ENCODE measurements around the gene CST7. TPM values are rescaled to one million over a fixed set of nuclear protein-coding genes. Genes with fewer than 3 reads are reported as not detected.

The CST7 gene
- total RNA-seq, 1 donor from 2014 or later, result 11.7 TPM

- TF ChIP-seq CTCF (IDR thresholded peaks at IDR 0.05), result no peak
- H3K4me3 ChIP-seq, result no peak overlapping the region
- H3K27me3 ChIP-seq (ENCODE audit: low read depth), result no peaks in the 10 kb centered on the region
- H3K4me1 ChIP-seq, result peaks cover 5% of the 10 kb centered on the region
- no peak for ATAC-seq
- no peak overlapping the region for H3K27ac ChIP-seq
- H3K9me3 ChIP-seq, result no peaks in the 10 kb centered on the region
- peaks cover 64% of the 10 kb centered on the region for H3K36me3 ChIP-seq
- peak; percentile 30 for DNase-seq
- intact Hi-C loops (cut with DNase I), result no loop called here
These were observed 9.7 kb downstream of the CST7 start for GRCh38 chr20:24958506-24959385.

GRCh38 chr20:24959591-24960301 is 10.7 kb downstream of the CST7 start:
- Histone ChIP-seq H3K4me3 (no peak overlapping the region), H3K27me3 (ENCODE audit: low read depth) (no peaks in the 10 kb centered on the region), H3K4me1 (no peaks in the 10 kb centered on the region), H3K9me3 (no peaks in the 10 kb centered on the region), H3K36me3 (peaks cover 74% of the 10 kb centered on the region), H3K27ac (peak overlapping the region; percentile 41)
- no peak for TF ChIP-seq CTCF (IDR thresholded peaks at IDR 0.05)
- intact Hi-C loops (cut with DNase I), result no loop called here
- DNase-seq (peak; percentile 34), ATAC-seq (no peak)

- intact Hi-C loops (cut with DNase I), result no loop called here
- Histone ChIP-seq H3K27me3 (ENCODE audit: low read depth) (no peaks in the 10 kb centered on the region), H3K27ac (peak overlapping the region; percentile 41), H3K9me3 (no peaks in the 10 kb centered on the region), H3K36me3 (peaks cover 80% of the 10 kb centered on the region), H3K4me3 (no peak overlapping the region), H3K4me1 (no peaks in the 10 kb centered on the region)
- DNase-seq, result peak; percentile 42
- no peak for ATAC-seq
- no peak for TF ChIP-seq CTCF (IDR thresholded peaks at IDR 0.05)
These were observed 11.3 kb downstream of the CST7 start for GRCh38 chr20:24960302-24960801.

GRCh38 chr20:24960861-24961260 is 11.8 kb downstream of the CST7 start:
- no peak for TF ChIP-seq CTCF (IDR thresholded peaks at IDR 0.05)
- no peaks in the 10 kb centered on the region for H3K9me3 ChIP-seq
- intact Hi-C loops (cut with DNase I), result no loop called here
- H3K4me1 ChIP-seq, result no peaks in the 10 kb centered on the region
- no peaks in the 10 kb centered on the region for H3K27me3 ChIP-seq (ENCODE audit: low read depth)
- H3K27ac ChIP-seq, result peak overlapping the region; percentile 41
- H3K36me3 ChIP-seq, result peaks cover 85% of the 10 kb centered on the region
- DNase-seq, result no peak
- no peak overlapping the region for H3K4me3 ChIP-seq
- ATAC-seq, result peak in 1 of 2 donors; percentile 31

- Histone ChIP-seq H3K27ac (no peak overlapping the region), H3K9me3 (no peaks in the 10 kb centered on the region), H3K4me1 (no peaks in the 10 kb centered on the region), H3K36me3 (peaks cover 89% of the 10 kb centered on the region), H3K4me3 (no peak overlapping the region), H3K27me3 (ENCODE audit: low read depth) (no peaks in the 10 kb centered on the region)
- DNase-seq, result peak; percentile 14
- no peak for TF ChIP-seq CTCF (IDR thresholded peaks at IDR 0.05)
- no peak for ATAC-seq
- intact Hi-C loops (cut with DNase I), result no loop called here
These were observed 12.5 kb downstream of the CST7 start for GRCh38 chr20:24961384-24962181.

All from lower lobe of right lung (tissue), 2 donors.